Fibroblast of skin of scalp (primary cell): ENCODE results near the gene EML6.
"Not testable (repeated sequence)": the region's sequence is repeated elsewhere in the genome, so short reads cannot be mapped to it uniquely, and the experiment has no call there.

ENCODE experiments used
- DNase-seq: peaks from one replicate; pipeline ENCODE4 v3.0.0-alpha.2; 2013

EML6 gene

GRCh38 chr2:54853616-54854310, 130.3 kb downstream of the EML6 start:
- DNase-seq, result no peak

- no peak for DNase-seq
These were observed 132.0 kb downstream of the EML6 start for GRCh38 chr2:54855434-54855833.

GRCh38 chr2:54858021-54858681, 134.7 kb downstream of the EML6 start:
- peak; percentile 66 for DNase-seq

- DNase-seq, result no peak
These were observed 136.0 kb downstream of the EML6 start for GRCh38 chr2:54859416-54859815.

- peak; percentile 77 for DNase-seq
These were observed 136.7 kb downstream of the EML6 start for GRCh38 chr2:54859997-54860701.

GRCh38 chr2:54862229-54862628, 138.8 kb downstream of the EML6 start:
- no peak for DNase-seq

- no peak for DNase-seq
These were observed 139.3 kb downstream of the EML6 start for GRCh38 chr2:54862742-54863141.

GRCh38 chr2:54863660-54864059, 140.2 kb downstream of the EML6 start:
- DNase-seq, result no peak

GRCh38 chr2:54864096-54864495, 140.6 kb downstream of the EML6 start:
- no peak for DNase-seq

GRCh38 chr2:54864727-54865126, 141.3 kb downstream of the EML6 start:
- DNase-seq, result no peak

- no peak for DNase-seq
These were observed 142.7 kb downstream of the EML6 start for GRCh38 chr2:54866179-54866578.

GRCh38 chr2:54866868-54867267, 143.4 kb downstream of the EML6 start:
- no peak for DNase-seq

- DNase-seq, result no peak
These were observed 144.0 kb downstream of the EML6 start for GRCh38 chr2:54867457-54867856.

GRCh38 chr2:54871457-54872107, 148.1 kb downstream of the EML6 start:
- peak; percentile 65 for DNase-seq

GRCh38 chr2:54872780-54873179, 149.3 kb downstream of the EML6 start:
- DNase-seq, result no peak

GRCh38 chr2:54873236-54873635, 149.8 kb downstream of the EML6 start:
- DNase-seq, result not testable (repeated sequence)

GRCh38 chr2:54876764-54877163, 153.3 kb downstream of the EML6 start:
- DNase-seq, result no peak

GRCh38 chr2:54878182-54878581, 154.7 kb downstream of the EML6 start:
- DNase-seq, result no peak

GRCh38 chr2:54879032-54879431, 155.6 kb downstream of the EML6 start:
- no peak for DNase-seq

GRCh38 chr2:54879598-54880332, 156.3 kb downstream of the EML6 start:
- DNase-seq, result no peak

GRCh38 chr2:54880428-54880827, 157.0 kb downstream of the EML6 start:
- no peak for DNase-seq

GRCh38 chr2:54881759-54882158, 158.3 kb downstream of the EML6 start:
- DNase-seq, result no peak

- DNase-seq, result no peak
These were observed 162.4 kb downstream of the EML6 start for GRCh38 chr2:54885891-54886290.
